NCI-H2107 treated with DMSO at 0.1 percent for 48 hours (cell line): Measurements from ENCODE around the gene RASA3.
"Not testable (repeated sequence)": the region's sequence is repeated elsewhere in the genome, so short reads cannot be mapped to it uniquely, and the experiment has no call there.

Experiments used
- DNase-seq: peaks from one replicate; lab custom pipeline; 2025; ENCODE audit not compliant: unreplicated experiment; lab: John Stamatoyannopoulos, UW

Gene RASA3

GRCh38 chr13:114142640-114143490 lies 10.4 kb upstream of the RASA3 start:
- DNase-seq, result peak; percentile 79

GRCh38 chr13:114142137-114142550 lies 9.7 kb upstream of the RASA3 start:
- DNase-seq, result no peak

GRCh38 chr13:114141261-114141996 lies 9.0 kb upstream of the RASA3 start:
- no peak for DNase-seq

- no peak for DNase-seq
Measured at GRCh38 chr13:114140906-114141250, 8.5 kb upstream of the RASA3 start.

GRCh38 chr13:114140131-114140905 lies 7.9 kb upstream of the RASA3 start:
- peak; percentile 34 for DNase-seq

GRCh38 chr13:114136576-114136975 lies 4.2 kb upstream of the RASA3 start:
- DNase-seq, result no peak

GRCh38 chr13:114135731-114136171 lies 3.3 kb upstream of the RASA3 start:
- no peak for DNase-seq

GRCh38 chr13:114134944-114135610 lies 2.7 kb upstream of the RASA3 start:
- DNase-seq, result no peak

GRCh38 chr13:114134111-114134943 lies 1.9 kb upstream of the RASA3 start:
- no peak for DNase-seq

- not testable (repeated sequence) for DNase-seq
Measured at GRCh38 chr13:114133552-114133951, 1.1 kb upstream of the RASA3 start.

- DNase-seq, result not testable (repeated sequence)
Measured at GRCh38 chr13:114133126-114133525, 703 bp upstream of the RASA3 start.

- DNase-seq, result no peak
Measured at GRCh38 chr13:114131583-114132418, 622 bp downstream of the RASA3 start.

GRCh38 chr13:114130837-114131582 lies 1.4 kb downstream of the RASA3 start:
- DNase-seq, result no peak

GRCh38 chr13:114130131-114130836 lies 2.1 kb downstream of the RASA3 start:
- DNase-seq, result no peak

- DNase-seq, result no peak
Measured at GRCh38 chr13:114129649-114130062, 2.8 kb downstream of the RASA3 start.

- DNase-seq, result no peak
Measured at GRCh38 chr13:114128624-114129522, 3.5 kb downstream of the RASA3 start.

GRCh38 chr13:114128348-114128623 lies 4.1 kb downstream of the RASA3 start:
- no peak for DNase-seq
